HepG2 (cell line): ENCODE measurements around the gene TLR3. TPM values are rescaled to one million over a fixed set of nuclear protein-coding genes. Genes with fewer than 3 reads are reported as not detected.

Source experiments
- PCBP2 ChIP-seq: fragments of 200-400 bp; formaldehyde crosslinking; optimal IDR thresholded peaks from 2 replicates; pipeline ENCODE3; 2018; ENCODE audit warnings: low read length, low read depth; ENCODE audit not compliant: poor library complexity, severe bottlenecking
- SMYD3 ChIP-seq: sonication (generic); formaldehyde crosslinking; IDR thresholded peaks from 2 replicates; pipeline ENCODE4 v1.8.1; 2023; ENCODE audit warnings: mild to moderate bottlenecking, missing genetic modification reagents
- SPEN ChIP-seq: sonication (generic); formaldehyde crosslinking; IDR thresholded peaks from 2 replicates; pipeline ENCODE4 v1.5.1; 2020; ENCODE audit warnings: low read depth, mild to moderate bottlenecking, missing genetic modification reagents
- ZNF337 ChIP-seq: sonication (generic); formaldehyde crosslinking; IDR thresholded peaks from 2 replicates; pipeline ENCODE4 v1.5.1; 2020; ENCODE audit warnings: missing genetic modification reagents, low read depth, mild to moderate bottlenecking, borderline replicate concordance
- ZNF382 ChIP-seq: sonication (generic); formaldehyde crosslinking; IDR thresholded peaks from 2 replicates; pipeline ENCODE4 v1.5.0; 2020; ENCODE audit warnings: missing genetic modification reagents, mild to moderate bottlenecking, borderline replicate concordance
- ZNF768 ChIP-seq: sonication (generic); formaldehyde crosslinking; IDR thresholded peaks from 2 replicates; pipeline ENCODE4 v1.4.0; 2020; ENCODE audit warnings: missing genetic modification reagents
- polyA plus RNA-seq, 8 experiments: library from polyadenylated mRNA; depleted of rRNA in 3 of 8; stranded (reverse) in 7 of 8; unstranded in 1 of 8; fragments of >200 nt; fragmentation: Illumina TruSeq in 4 of 8; extraction: Trizol in 4 of 8; gene quantifications; 2 replicates each; pipeline versions ENCODE4 v1.2.1 to v1.2.3, GENCODE V29; 2011 to 2016; ENCODE audit warnings: low read depth in 4 of 8, missing spikeins in 1 of 8, mixed read lengths in 1 of 8; ENCODE audit not compliant: insufficient read depth in 1 of 8
- total RNA-seq, 5 experiments: library from RNA; depleted of rRNA; stranded (reverse); fragments of >200 nt; fragmentation: Illumina TruSeq; extraction: Trizol; gene quantifications; 2 replicates each; pipeline ENCODE4 v1.2.3, GENCODE V29; 2016; ENCODE audit warnings: low read depth in 1 of 5
- TF ChIP-seq, protein P1 (sequence below): sonication (generic); formaldehyde crosslinking; IDR thresholded peaks from 2 replicates; pipeline ENCODE4 v1.4.0; 2020; ENCODE audit warnings: mild to moderate bottlenecking, missing genetic modification reagents
- TF ChIP-seq, protein P2 (sequence below): sonication (generic); formaldehyde crosslinking; IDR thresholded peaks from 2 replicates; pipeline ENCODE4 v1.4.0; 2020; ENCODE audit warnings: mild to moderate bottlenecking, missing genetic modification reagents

Gene TLR3
- total and polyA plus RNA-seq, 2 of the 13 experiments (the other 11 are each of a cell fraction or from before 2014, with no cell fraction given), result 0.11 to 0.38 TPM

DNA sequence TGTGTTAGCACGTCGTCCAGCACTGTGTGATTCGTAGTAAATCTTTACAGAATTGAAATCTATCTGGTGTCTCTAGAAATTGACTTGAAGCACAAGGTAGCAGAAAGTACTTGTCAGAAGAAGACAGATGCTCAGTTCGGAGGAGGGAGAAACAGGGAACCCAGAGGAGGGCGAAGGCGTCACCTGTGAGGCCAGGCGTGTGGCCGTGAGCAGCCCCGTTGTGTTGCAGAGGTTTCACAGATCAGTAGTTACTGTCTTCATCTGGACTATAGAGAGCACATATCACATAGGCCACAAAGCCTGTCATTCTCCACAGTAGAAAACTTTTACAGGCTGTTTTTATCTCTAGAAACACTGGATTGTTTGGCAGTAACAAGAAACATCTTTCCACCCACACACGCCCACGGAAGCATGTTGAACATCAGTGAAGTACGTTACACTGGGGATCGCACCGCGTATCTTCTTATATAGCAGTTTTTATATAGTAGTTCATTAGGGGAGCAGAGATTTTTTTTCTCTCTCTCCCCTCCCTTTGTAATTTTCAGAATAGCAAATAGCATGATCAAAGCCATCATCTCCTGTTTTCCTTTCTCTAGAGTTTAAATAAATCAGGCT is 48.1 kb upstream of the TLR3 start (continued):
- TF ChIP-seq, protein P1, sequence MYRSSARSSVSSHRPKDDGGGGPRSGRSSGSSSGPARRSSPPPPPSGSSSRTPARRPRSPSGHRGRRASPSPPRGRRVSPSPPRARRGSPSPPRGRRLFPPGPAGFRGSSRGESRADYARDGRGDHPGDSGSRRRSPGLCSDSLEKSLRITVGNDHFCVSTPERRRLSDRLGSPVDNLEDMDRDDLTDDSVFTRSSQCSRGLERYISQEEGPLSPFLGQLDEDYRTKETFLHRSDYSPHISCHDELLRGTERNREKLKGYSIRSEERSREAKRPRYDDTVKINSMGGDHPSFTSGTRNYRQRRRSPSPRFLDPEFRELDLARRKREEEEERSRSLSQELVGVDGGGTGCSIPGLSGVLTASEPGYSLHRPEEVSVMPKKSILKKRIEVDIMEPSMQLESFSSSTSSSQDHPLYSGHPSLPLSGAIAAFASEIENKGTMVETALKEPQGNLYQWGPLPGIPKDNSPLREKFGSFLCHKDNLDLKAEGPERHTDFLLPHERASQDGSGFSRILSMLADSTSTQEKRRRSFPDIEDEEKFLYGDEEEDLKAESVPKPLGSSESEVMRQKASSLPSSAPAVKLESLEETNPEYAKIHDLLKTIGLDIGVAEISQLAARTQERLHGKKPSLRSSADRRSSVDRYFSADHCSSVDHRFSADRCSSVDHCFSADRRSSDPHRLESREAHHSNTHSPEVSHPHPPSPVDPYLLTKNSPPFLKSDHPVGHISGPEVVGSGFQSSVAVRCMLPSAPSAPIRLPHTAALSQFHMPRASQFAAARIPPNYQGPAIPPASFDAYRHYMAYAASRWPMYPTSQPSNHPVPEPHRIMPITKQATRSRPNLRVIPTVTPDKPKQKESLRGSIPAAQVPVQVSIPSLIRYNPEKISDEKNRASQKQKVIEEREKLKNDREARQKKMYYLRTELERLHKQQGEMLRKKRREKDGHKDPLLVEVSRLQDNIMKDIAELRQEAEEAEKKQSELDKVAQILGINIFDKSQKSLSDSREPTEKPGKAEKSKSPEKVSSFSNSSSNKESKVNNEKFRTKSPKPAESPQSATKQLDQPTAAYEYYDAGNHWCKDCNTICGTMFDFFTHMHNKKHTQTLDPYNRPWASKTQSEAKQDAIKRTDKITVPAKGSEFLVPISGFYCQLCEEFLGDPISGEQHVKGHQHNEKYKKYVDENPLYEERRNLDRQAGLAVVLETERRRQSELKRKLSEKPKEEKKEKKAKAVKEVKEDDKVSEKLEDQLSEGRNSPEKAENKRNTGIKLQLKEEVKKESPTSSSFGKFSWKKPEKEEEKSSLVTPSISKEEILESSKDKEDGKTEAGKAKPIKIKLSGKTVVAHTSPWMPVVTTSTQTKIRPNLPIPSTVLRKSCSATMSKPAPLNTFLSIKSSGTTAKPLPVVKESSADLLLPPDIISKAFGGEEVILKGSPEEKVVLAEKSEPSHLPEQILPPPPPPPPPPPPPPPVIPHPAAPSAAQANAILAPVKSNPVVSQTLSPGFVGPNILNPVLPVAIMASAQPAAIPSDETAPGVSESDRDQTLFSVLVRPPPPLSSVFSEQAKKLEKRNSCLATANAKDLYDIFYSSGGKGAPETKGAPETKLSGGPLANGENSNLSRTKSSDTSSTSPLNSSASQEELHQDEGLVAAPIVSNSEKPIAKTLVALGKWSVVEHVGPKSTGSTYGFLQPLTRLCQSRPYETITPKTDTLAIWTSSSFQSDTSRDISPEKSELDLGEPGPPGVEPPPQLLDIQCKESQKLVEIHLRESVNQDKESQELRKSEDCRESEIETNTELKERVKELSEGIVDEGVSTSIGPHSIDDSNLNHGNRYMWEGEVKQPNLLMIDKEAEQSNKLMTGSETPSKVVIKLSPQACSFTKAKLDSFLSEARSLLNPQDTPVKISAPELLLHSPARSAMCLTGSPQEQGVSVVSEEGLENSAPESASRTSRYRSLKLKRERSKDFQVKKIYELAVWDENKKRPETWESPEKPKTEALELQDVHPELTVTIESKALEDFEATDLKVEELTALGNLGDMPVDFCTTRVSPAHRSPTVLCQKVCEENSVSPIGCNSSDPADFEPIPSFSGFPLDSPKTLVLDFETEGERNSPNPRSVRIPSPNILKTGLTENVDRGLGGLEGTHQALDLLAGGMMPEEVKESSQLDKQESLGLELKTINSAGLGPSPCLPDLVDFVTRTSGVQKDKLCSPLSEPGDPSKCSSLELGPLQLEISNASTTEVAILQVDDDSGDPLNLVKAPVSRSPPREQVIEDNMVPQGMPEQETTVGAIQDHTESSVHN, result no peak
- TF ChIP-seq ZNF768 (CRISPR knock-in tag) (no peak), ZNF382 (no peak), PCBP2 (no peak), ZNF337 (CRISPR knock-in tag) (no peak), SMYD3 (no peak), SPEN (no peak)
- TF ChIP-seq, protein P2, sequence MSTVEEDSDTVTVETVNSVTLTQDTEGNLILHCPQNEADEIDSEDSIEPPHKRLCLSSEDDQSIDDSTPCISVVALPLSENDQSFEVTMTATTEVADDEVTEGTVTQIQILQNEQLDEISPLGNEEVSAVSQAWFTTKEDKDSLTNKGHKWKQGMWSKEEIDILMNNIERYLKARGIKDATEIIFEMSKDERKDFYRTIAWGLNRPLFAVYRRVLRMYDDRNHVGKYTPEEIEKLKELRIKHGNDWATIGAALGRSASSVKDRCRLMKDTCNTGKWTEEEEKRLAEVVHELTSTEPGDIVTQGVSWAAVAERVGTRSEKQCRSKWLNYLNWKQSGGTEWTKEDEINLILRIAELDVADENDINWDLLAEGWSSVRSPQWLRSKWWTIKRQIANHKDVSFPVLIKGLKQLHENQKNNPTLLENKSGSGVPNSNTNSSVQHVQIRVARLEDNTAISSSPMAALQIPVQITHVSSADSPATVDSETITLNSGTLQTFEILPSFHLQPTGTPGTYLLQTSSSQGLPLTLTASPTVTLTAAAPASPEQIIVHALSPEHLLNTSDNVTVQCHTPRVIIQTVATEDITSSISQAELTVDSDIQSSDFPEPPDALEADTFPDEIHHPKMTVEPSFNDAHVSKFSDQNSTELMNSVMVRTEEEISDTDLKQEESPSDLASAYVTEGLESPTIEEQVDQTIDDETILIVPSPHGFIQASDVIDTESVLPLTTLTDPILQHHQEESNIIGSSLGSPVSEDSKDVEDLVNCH (CRISPR knock-in tag), result no peak
